IPS-20b (cell line): Measurements from ENCODE around the gene NHS.
A peak's percentile ranks its signal among the peaks of the same experiment; 100 is the strongest.

Experiments used
- H3K27ac ChIP-seq: one replicate; pipeline ENCODE4 v1.5.1; 2013; ENCODE audit warnings: low read length
- H3K27me3 ChIP-seq: 2 replicates; pipeline ENCODE4 v1.6.1; 2013; ENCODE audit warnings: mild to moderate bottlenecking, low read length, inconsistent platforms; ENCODE audit not compliant: insufficient read depth
- H3K36me3 ChIP-seq: 2 replicates; pipeline ENCODE4 v1.6.1; 2013; ENCODE audit warnings: low read depth, mild to moderate bottlenecking, inconsistent platforms, low read length, moderate library complexity; ENCODE audit not compliant: insufficient read depth
- H3K4me1 ChIP-seq: 2 replicates; pipeline ENCODE4 v1.6.1; 2013; ENCODE audit warnings: mild to moderate bottlenecking, control low read depth, inconsistent platforms, low read length, moderate library complexity; ENCODE audit not compliant: insufficient read depth
- H3K4me3 ChIP-seq: 2 replicates; pipeline ENCODE4 v1.5.1; 2013; ENCODE audit warnings: mild to moderate bottlenecking, low read length, inconsistent platforms
- H3K9ac ChIP-seq: 2 replicates; pipeline ENCODE4 v1.6.1; 2013; ENCODE audit warnings: low read depth, mild to moderate bottlenecking, inconsistent platforms, low read length, moderate library complexity
- H3K9me3 ChIP-seq: 2 replicates; pipeline ENCODE4 v1.6.1; 2013; ENCODE audit warnings: mild to moderate bottlenecking, low read depth, low read length, inconsistent platforms; ENCODE audit not compliant: insufficient read depth

NHS gene

GRCh38 chrX:17632942-17633341 is 257.9 kb downstream of the NHS start:
- Histone ChIP-seq H3K4me3 (no peak overlapping the region), H3K9me3 (no peaks in the 10 kb centered on the region), H3K4me1 (peaks cover 13% of the 10 kb centered on the region), H3K27me3 (no peaks in the 10 kb centered on the region), H3K36me3 (no peaks in the 10 kb centered on the region), H3K9ac (no peak overlapping the region), H3K27ac (no peak overlapping the region)

GRCh38 chrX:17633546-17633945 is 258.5 kb downstream of the NHS start:
- H3K27ac ChIP-seq = no peak overlapping the region
- H3K9me3 ChIP-seq = no peaks in the 10 kb centered on the region
- H3K36me3 ChIP-seq = no peaks in the 10 kb centered on the region
- H3K27me3 ChIP-seq = no peaks in the 10 kb centered on the region
- no peak overlapping the region for H3K4me3 ChIP-seq
- no peak overlapping the region for H3K9ac ChIP-seq
- H3K4me1 ChIP-seq = peaks cover 9% of the 10 kb centered on the region

- no peak overlapping the region for H3K27ac ChIP-seq
- H3K9ac ChIP-seq = no peak overlapping the region
- H3K27me3 ChIP-seq = no peaks in the 10 kb centered on the region
- H3K36me3 ChIP-seq = no peaks in the 10 kb centered on the region
- H3K4me1 ChIP-seq = peaks cover 7% of the 10 kb centered on the region; the same call in 1 of the 2 replicates
- H3K4me3 ChIP-seq = no peak overlapping the region; the same call in 1 of the 2 replicates
- H3K9me3 ChIP-seq = no peaks in the 10 kb centered on the region
Measured at GRCh38 chrX:17634542-17635207, 259.7 kb downstream of the NHS start.

- peak overlapping the region; percentile 55 for H3K4me3 ChIP-seq
Measured at GRCh38 chrX:17635231-17635630, 260.2 kb downstream of the NHS start.

GRCh38 chrX:17637235-17637634 is 262.2 kb downstream of the NHS start:
- Histone ChIP-seq H3K4me1 (peaks cover 7% of the 10 kb centered on the region; the same call in 1 of the 2 replicates), H3K4me3 (no peak overlapping the region), H3K27ac (no peak overlapping the region), H3K36me3 (no peaks in the 10 kb centered on the region), H3K9ac (no peak overlapping the region), H3K9me3 (no peaks in the 10 kb centered on the region), H3K27me3 (no peaks in the 10 kb centered on the region)

More at GRCh38 chrX:17635231-17635630, 260.2 kb downstream of the NHS start:
- Histone ChIP-seq H3K27me3 (no peaks in the 10 kb centered on the region), H3K36me3 (no peaks in the 10 kb centered on the region), H3K27ac (no peak overlapping the region), H3K9ac (no peak overlapping the region), H3K4me1 (peaks cover 7% of the 10 kb centered on the region; the same call in 1 of the 2 replicates), H3K9me3 (no peaks in the 10 kb centered on the region)

- H3K27me3 ChIP-seq = no peaks in the 10 kb centered on the region
- H3K9ac ChIP-seq = no peak overlapping the region
- peaks cover 4% of the 10 kb centered on the region; the same call in 1 of the 2 replicates for H3K4me1 ChIP-seq
- no peak overlapping the region for H3K4me3 ChIP-seq
- no peak overlapping the region for H3K27ac ChIP-seq
- H3K9me3 ChIP-seq = no peaks in the 10 kb centered on the region
- H3K36me3 ChIP-seq = no peaks in the 10 kb centered on the region
Measured at GRCh38 chrX:17638731-17639130, 263.7 kb downstream of the NHS start.

- Histone ChIP-seq H3K4me3 (no peak overlapping the region), H3K9me3 (no peaks in the 10 kb centered on the region), H3K4me1 (no peaks in the 10 kb centered on the region; the same call in 1 of the 2 replicates), H3K36me3 (no peaks in the 10 kb centered on the region), H3K27me3 (no peaks in the 10 kb centered on the region), H3K9ac (no peak overlapping the region), H3K27ac (no peak overlapping the region)
Measured at GRCh38 chrX:17642891-17643290, 267.9 kb downstream of the NHS start.

- Histone ChIP-seq H3K4me3 (no peak overlapping the region), H3K4me1 (no peaks in the 10 kb centered on the region; the same call in 1 of the 2 replicates), H3K9me3 (no peaks in the 10 kb centered on the region), H3K9ac (no peak overlapping the region), H3K36me3 (no peaks in the 10 kb centered on the region), H3K27me3 (no peaks in the 10 kb centered on the region), H3K27ac (no peak overlapping the region)
Measured at GRCh38 chrX:17643528-17643927, 268.5 kb downstream of the NHS start.

- H3K4me3 ChIP-seq = no peak overlapping the region
- H3K27ac ChIP-seq = no peak overlapping the region
- H3K4me1 ChIP-seq = no peaks in the 10 kb centered on the region; the same call in 1 of the 2 replicates
- H3K9me3 ChIP-seq = no peaks in the 10 kb centered on the region
- H3K27me3 ChIP-seq = no peaks in the 10 kb centered on the region
- no peaks in the 10 kb centered on the region for H3K36me3 ChIP-seq
- no peak overlapping the region for H3K9ac ChIP-seq
Measured at GRCh38 chrX:17644001-17644400, 269.0 kb downstream of the NHS start.

GRCh38 chrX:17654116-17654515 is 279.1 kb downstream of the NHS start:
- peaks cover 45% of the 10 kb centered on the region for H3K27me3 ChIP-seq

GRCh38 chrX:17655211-17656034 is 280.4 kb downstream of the NHS start:
- H3K9ac ChIP-seq = no peak overlapping the region
- peaks cover 45% of the 10 kb centered on the region for H3K27me3 ChIP-seq

More at GRCh38 chrX:17654116-17654515, 279.1 kb downstream of the NHS start:
- Histone ChIP-seq H3K36me3 (no peaks in the 10 kb centered on the region), H3K4me1 (0 out of 2 replicates have a peak, but pooled peaks cover 4% of the 10 kb centered on the region), H3K27ac (no peak overlapping the region), H3K9ac (no peak overlapping the region), H3K9me3 (no peaks in the 10 kb centered on the region), H3K4me3 (no peak overlapping the region)

More at GRCh38 chrX:17655211-17656034, 280.4 kb downstream of the NHS start:
- Histone ChIP-seq H3K4me1 (0 out of 2 replicates have a peak, but pooled peaks cover 4% of the 10 kb centered on the region), H3K36me3 (no peaks in the 10 kb centered on the region), H3K9me3 (no peaks in the 10 kb centered on the region), H3K27ac (no peak overlapping the region), H3K4me3 (peak overlapping the region; percentile 59)
